Transverse colon (tissue), 3 donors: Measurements from ENCODE around the gene BCO2.

Experiments used
- EP300 ChIP-seq: sonication (generic); formaldehyde crosslinking; IDR thresholded peaks from one replicate; pipeline ENCODE4 v1.6.1; 2017; ENCODE audit warnings: antibody characterized with exemption, low read depth
- POLR2A ChIP-seq: fragments of 450-650 bp; IDR thresholded peaks from one replicate; pipeline ENCODE4 v1.6.1; 2016; ENCODE audit warnings: antibody characterized with exemption, mild to moderate bottlenecking, moderate library complexity
- TF ChIP-seq, protein P1 (sequence below), 5 experiments: fragments of 200-600 bp in 3 of 5; fragments of 450-650 bp in 2 of 5; sonication (generic) in 3 of 5; IDR thresholded peaks; 1 replicate in 2 of 5; 2 replicates in 3 of 5; pipeline ENCODE4 v1.5.1; 2016 to 2017; ENCODE audit warnings: antibody characterized with exemption in 5 of 5, inconsistent platforms in 3 of 5, mild to moderate bottlenecking in 2 of 5, moderate library complexity in 1 of 5

DNA sequence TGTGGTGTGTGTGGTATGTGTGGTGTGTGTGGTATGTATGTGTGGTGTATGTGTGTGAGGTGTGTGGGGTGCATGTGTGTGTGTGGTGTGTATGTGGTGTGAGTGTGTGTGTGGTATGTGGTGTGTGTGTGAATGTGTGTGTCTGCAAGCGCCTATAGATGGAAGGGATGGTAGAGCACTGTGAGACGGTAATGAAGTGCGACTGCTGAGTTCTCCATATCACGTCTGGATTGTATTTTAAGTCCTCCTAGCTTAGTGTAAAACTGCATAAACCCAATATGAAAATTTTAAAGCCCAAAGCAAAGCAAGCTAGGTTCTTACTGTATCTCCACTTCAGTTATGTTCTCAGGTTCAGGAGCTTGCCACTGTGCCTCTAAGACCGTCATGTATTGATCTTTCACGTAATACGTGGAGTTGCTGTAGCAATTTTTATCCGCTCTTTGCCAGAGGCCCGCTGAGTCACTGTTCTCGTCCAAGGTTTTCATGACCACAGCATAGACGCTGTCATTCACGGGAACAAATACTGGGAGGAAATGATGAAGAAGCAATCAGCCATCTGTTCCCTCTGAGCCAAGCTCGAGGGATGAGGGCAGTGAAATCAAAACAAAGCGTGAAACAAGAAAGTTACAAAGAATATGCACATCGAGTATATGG, 79.9 kb downstream of the BCO2 start:
- TF ChIP-seq EP300: no peak
- no peak for TF ChIP-seq POLR2A
- TF ChIP-seq, protein P1, sequence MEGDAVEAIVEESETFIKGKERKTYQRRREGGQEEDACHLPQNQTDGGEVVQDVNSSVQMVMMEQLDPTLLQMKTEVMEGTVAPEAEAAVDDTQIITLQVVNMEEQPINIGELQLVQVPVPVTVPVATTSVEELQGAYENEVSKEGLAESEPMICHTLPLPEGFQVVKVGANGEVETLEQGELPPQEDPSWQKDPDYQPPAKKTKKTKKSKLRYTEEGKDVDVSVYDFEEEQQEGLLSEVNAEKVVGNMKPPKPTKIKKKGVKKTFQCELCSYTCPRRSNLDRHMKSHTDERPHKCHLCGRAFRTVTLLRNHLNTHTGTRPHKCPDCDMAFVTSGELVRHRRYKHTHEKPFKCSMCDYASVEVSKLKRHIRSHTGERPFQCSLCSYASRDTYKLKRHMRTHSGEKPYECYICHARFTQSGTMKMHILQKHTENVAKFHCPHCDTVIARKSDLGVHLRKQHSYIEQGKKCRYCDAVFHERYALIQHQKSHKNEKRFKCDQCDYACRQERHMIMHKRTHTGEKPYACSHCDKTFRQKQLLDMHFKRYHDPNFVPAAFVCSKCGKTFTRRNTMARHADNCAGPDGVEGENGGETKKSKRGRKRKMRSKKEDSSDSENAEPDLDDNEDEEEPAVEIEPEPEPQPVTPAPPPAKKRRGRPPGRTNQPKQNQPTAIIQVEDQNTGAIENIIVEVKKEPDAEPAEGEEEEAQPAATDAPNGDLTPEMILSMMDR (IDR thresholded peaks at IDR 0.05): no peak
